HG03025 (cell line): ENCODE data around the gene STK17A.
"Not testable (repeated sequence)": the region's sequence is repeated elsewhere in the genome, so short reads cannot be mapped to it uniquely, and the experiment has no call there.

Source experiments
- ATAC-seq: cut with Tn5 transposase; IDR thresholded peaks from one replicate; pipeline ENCODE4 v1.9.1; 2021; ENCODE audit warnings: mild to moderate bottlenecking, moderate library complexity; ENCODE audit not compliant: unreplicated experiment, low FRiP score

Gene STK17A

DNA sequence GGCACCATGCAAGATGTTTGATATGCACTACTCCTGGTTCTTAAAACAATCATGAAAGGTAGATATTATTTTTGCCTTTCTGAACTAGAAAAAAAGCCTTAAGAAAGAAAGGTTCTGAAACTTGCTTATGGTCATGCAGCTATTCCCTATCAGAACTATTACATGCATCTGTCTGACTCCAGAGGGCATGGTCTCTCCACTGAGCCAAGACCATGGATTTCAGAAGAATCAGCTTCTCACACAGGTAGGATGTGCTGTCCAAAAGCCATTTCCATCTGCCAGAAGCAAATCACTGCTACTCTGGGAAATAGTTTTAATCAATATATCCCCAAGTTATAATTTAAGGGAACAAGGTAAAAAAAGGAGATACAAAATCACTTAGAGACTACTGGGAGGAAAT, 69.5 kb downstream of the STK17A start:
- no peak for ATAC-seq

DNA sequence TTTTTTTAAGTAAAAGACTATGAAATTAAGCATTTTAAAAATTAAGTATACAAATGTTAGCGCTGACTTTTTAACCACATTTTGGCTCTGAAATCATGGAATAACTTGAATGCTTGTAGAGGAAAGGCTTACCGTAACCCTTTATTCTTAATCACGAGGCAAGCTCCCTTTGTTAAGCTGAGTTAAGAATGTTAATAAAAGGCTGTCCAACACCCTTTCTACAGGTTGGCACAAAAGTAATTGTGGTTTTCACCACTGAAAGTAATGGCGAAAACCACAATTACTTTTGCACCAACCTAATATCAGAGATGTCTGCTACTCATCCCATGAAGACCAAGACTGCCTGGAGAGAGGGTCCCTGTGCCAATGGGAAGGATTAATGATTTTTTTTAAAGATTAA, 70.6 kb downstream of the STK17A start:
- no peak for ATAC-seq

- no peak for ATAC-seq
Measured at GRCh38 chr7:43653891-43654504, 71.1 kb downstream of the STK17A start.

- ATAC-seq, result no peak
Measured at GRCh38 chr7:43655584-43655983, 72.7 kb downstream of the STK17A start.

DNA sequence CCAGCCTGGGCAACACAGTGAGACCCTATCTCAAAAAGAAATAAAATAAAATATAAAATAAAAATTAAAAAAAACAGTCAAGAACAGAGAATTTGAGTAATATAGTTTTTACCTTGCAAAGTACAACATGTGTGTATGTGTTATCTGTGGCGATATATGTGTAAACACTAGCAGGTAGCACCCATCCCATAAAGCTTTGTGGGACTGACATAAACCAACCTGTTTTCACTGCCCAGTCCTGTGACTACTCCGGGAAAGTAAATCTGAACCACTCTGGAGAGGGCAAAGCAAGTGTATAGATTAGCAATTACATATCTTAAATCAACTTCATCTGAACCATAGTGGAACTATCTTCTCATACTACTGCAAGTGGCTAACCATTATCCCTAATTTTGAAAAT, 74.1 kb downstream of the STK17A start:
- no peak for ATAC-seq

GRCh38 chr7:43658718-43659548, 76.0 kb downstream of the STK17A start:
- no peak for ATAC-seq

DNA sequence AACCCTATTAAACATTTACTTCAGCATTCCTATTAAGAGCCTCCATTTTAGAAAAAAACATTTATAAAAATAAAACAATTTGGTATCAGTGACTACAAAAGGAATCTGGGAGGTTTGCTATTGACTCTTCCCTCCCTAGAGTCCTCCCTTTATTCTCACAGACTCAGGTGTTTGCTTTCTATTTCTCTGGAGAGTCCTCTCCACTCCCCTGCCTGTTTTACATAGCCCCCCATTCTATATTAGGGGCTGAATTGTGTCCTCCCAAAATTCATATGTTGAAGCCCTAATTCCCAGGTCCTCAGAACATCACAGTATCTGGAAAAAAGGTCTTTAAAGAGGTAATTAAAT, 76.6 kb downstream of the STK17A start:
- ATAC-seq, result no peak

DNA sequence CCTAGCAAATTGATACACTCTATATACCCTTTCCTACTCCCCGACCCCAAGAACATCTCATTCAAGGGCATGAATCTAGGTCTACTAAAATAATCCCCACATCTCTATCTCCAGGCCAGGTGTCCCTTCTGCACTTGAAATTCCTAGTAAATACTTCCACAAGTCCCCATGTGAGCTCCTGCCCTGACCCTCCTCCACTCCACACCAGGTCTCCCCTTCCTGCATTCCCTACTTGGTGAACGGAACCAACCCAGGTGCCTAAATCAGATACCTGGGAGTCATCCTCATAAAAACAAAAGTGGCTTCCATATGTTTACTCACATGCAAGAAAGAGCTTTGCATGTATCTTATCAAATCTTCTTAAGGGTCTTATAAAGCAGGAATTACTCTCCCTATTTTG, 77.2 kb downstream of the STK17A start:
- ATAC-seq, result no peak

DNA sequence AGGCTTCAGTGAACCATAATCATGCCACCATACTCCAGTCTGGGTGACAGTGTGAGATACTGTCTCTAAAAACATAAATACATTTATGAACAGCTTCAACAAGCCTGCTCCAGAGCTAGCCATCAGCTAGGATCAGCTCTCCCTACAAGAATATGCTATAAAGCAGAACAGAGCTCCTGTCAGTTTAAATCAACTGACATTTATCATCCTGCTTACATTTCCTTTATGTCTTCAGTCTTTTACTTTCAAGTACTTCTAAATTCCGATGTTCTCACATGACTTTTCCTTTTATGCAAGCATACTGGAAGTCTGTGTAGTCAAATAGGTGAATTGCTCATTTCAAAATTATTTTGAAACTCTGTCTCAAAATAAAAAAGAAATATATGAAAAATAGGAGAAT, 81.8 kb downstream of the STK17A start:
- no peak for ATAC-seq

- no peak for ATAC-seq
Measured at GRCh38 chr7:43666938-43667337, 84.0 kb downstream of the STK17A start.

DNA sequence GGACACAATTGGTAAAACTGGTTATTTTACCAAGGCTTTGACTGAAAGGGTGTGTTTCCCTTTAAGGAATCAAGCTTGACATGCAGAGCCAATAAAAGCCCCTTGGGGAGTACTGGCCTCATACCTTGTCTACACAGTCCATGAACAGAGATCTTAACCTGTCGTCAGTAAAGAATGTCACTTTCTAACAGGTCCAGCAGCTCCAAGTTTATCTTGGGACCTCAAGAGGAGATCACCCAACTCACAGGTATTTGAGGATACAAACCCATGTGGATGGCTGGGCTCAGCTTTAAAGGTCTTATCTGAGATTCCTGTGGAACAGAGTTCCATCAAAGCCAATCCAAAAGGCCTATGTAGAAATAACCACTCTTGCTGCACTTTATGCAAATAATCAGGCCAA, 85.1 kb downstream of the STK17A start:
- no peak for ATAC-seq

GRCh38 chr7:43669286-43670081, 86.6 kb downstream of the STK17A start:
- no peak for ATAC-seq

DNA sequence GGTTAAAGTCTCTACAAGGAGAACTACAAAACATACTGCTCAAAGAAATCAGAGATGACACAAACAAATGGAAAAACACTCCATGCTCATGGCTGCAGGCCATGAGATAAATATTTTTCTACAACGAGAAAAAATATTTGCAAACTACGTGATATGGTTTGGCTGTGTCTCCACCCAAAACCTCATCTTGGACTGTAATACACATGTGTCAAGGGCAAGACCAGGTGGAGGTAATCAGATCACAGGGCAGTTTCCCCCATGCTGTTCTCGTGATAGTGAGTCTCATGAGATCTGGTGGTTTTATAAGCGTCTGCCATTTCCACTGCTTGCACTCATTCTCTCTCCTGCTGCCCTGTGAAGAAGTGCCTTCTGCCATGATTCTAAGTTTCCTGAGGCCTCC, 88.6 kb downstream of the STK17A start:
- no peak for ATAC-seq

- not testable (repeated sequence) for ATAC-seq
Measured at GRCh38 chr7:43673243-43673976, 90.5 kb downstream of the STK17A start.

DNA sequence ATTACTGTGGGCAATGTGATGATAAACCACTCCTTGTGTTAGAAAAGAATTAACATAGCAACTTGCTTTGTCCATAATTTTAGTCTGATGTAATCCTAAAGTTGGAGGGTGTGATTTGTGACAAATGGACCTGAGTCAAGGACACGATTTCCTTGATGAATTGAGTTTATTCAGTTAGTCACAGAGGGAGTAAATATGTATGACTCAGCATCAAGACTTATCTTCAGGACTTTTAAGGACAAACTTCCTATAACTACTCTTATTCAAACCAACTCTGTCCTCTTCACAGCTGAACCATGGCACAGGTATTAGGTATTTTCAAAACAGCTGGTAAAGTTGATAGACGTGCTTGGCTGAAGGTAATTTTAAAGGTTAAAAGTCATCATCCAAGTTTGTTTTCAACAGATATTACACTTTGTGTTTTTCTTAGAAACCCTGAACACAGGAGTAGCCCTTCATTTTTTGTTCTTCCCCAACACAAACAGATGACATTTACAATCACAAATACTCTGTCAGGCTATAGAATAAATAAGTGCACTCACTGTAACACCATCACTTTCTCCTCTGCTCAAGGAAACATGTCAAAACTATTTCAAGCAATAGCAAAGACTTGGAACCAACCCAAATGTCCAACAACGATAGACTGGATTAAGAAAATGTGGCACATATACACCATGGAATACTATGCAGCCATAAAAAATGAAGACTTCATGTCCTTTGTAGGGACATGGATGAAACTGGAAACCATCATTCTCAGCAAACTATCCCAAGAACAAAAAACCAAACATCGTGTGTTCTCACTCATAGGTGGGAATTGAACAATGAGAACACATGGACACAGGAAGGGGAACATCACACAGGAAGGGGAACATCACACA, 91.9 kb downstream of the STK17A start:
- ATAC-seq, result no peak
